Subcutaneous adipose tissue (tissue), 4 donors: ENCODE data around the gene RING1. TPM values are rescaled to one million over a fixed set of nuclear protein-coding genes. Genes with fewer than 3 reads are reported as not detected.

Source experiments
- CTCF ChIP-seq: fragments of 450-650 bp; IDR thresholded peaks from one replicate; pipeline ENCODE4 v1.5.1; 2016; ENCODE audit warnings: low read depth, mild to moderate bottlenecking, control low read depth, antibody characterized with exemption, moderate library complexity
- total RNA-seq, 4 donors: library from RNA; depleted of rRNA; stranded (reverse); fragments of >200 nt; gene quantifications; one replicate each; pipeline ENCODE4 v1.1.0, GENCODE V29; 2016

Gene RING1
- total RNA-seq, 4 donors from 2014 or later: 7.3 to 19.0 (median 10.5) TPM

DNA sequence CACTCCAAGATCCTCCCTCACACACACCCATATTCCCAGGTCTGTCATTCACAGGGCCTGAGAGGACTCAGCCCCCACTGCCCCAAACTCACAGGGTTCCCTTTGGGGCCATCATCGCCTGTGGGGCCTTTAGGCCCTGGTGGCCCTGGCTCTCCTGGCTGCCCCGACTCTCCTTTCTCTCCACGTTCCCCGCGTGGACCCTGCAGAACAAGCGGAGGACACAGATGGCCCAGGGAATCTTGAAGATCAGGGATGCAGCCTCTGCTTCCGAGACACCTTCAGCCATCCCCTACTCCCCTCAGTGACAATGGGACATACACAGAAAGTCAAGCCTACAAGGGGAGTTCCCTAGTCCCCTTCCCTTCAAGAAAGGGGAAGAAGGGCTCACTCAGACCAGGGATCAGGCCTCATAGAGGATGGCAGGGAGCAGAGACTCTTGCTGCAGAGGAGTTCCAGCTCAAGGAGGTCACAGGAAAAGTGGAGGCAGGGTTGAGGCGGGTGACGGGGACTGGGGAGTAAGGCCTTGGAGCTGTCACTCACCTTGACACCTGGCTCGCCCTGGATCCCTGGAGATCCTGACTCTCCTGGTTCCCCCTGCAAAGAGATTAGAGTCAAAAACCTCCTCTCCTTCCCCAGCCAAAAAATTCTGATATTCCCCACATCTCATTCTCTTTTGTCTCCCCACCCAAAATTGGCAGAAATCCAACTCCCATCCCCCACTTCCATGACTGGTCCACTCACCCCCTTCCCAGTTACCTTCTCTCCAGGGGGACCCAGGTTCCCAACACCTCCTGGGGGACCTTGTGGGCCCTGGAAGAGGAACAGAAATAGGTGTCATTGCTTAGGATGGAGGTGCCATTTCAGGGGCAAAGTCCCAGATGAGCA, 38.8 kb upstream of the RING1 start:
- TF ChIP-seq CTCF: no peak

GRCh38 chr6:33170176-33171015, 37.9 kb upstream of the RING1 start:
- no peak for TF ChIP-seq CTCF

GRCh38 chr6:33171016-33171879, 37.1 kb upstream of the RING1 start:
- no peak for TF ChIP-seq CTCF

GRCh38 chr6:33171880-33172687, 36.2 kb upstream of the RING1 start:
- no peak for TF ChIP-seq CTCF

DNA sequence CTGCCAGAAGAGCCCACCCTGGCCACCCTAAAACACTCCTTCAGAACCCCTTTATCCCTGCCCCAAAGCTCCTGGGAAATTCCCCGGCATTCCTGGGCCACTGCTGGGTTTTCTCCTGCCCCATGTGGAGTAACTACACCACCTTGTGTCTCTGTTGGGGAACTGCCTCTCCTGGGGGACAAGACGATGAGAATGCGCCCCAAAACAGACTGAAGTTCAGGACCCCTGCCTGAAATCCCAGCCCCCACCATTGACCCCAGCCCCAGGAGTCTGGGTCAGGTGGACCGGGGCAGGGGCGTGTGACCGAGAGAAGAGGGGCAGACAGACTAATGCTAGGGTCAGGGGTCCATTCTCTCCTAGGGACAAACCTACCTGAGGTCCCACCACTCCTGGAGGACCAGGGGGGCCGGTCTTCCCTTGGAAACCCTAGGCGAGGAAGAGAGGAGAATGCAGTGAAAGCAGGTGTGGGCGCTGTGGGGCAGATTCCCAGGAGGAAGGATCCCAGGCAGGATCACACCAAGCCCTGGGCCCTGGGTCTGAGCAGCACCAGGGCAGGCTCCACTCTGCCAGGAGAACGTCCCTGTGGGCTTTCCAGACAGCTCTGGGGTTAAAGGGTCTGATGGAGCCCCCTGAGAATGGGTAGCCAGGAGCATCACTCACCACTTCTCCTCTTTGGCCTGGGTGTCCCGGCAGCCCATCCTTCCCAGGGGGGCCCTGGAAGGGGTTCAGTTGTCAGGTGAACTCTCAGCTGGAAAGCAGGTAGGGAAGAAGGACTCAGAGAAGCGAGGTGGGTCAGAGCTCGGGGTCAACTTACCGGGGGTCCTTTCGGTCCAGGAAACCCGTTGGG, 35.4 kb upstream of the RING1 start:
- TF ChIP-seq CTCF: no peak
